Measurements from ENCODE around the gene ADAM17.

The ADAM17 gene

DNA sequence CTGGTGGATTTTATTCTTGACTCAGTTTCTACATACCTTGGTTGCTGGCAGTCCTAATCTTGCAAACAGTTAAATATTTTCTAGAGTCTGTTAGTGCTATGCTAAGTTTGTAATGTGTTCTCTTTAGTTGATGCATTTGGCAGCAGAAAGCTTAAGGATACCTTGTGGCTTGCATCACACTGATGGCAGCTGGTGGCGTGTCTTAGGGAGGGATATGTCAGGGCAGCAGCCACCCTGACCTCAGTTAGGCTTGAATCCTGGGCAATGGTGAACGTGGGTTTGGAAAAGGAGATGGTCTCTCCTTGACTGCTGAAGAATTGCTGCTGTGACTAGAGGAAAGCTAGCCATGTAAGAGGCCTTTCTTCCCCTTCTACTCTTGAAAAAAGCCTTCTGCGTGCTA, 77.1 kb downstream of the ADAM17 start:
- Histone ChIP-seq H3K27ac (ENCODE audit: low read depth, low read length) (no peak overlapping the region), H3K36me3 (ENCODE audit: control insufficient read depth, insufficient read depth, low read length) (no peaks in the 10 kb centered on the region)

DNA sequence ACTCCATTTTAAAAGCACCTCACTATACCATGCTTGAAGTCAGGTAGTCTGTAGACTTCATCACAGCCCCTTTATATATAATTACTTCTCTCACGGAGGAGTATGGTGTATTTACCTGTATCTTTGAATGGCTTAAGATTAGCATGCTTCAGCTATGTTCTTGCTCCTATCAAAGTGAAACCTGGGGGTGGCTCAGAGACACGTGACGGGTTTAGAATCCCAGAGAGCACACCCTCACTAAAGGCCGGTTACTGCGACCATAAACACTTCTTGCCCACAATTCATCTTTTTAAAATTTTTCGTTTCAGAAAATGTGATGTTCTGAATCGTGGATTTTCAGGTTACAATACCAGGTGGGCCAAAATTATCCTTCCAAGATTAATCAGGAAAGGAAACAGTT, 77.7 kb downstream of the ADAM17 start:
- Histone ChIP-seq H3K27ac (ENCODE audit: low read depth, low read length) (no peak overlapping the region), H2BK5ac (ENCODE audit: low read length) (no peak overlapping the region), H3K9ac (ENCODE audit: low read length) (no peak overlapping the region), H3K27me3 (ENCODE audit: insufficient read depth, low read length, poor library complexity) (no peaks in the 10 kb centered on the region), H2AK5ac (ENCODE audit: low read length) (no peak overlapping the region), H3K56ac (ENCODE audit: low read length) (no peak overlapping the region), H3K23ac (ENCODE audit: low read length) (no peak overlapping the region), H4K8ac (ENCODE audit: low read depth, low read length) (no peak overlapping the region), H3K36me3 (ENCODE audit: control insufficient read depth, insufficient read depth, low read length) (no peaks in the 10 kb centered on the region), H4K5ac (ENCODE audit: low read length) (no peak overlapping the region), H2BK120ac (ENCODE audit: low read depth, low read length) (no peak overlapping the region), H3K4me3 (ENCODE audit: low read length) (no peak overlapping the region), H3K18ac (ENCODE audit: low read length) (no peak overlapping the region), H3K79me1 (ENCODE audit: low read length) (no peaks in the 10 kb centered on the region), H3K4ac (ENCODE audit: low read depth, low read length) (no peak overlapping the region), H2BK15ac (replicated peaks; ENCODE audit: low read depth) (no peak overlapping the region), H3K4me2 (ENCODE audit: low read length) (no peak overlapping the region), H3K4me1 (ENCODE audit: control insufficient read depth, low read depth, low read length) (no peaks in the 10 kb centered on the region), H3K79me2 (ENCODE audit: control insufficient read depth, insufficient read depth, low read length) (no peaks in the 10 kb centered on the region)
- no CpG with 5 or more reads among the region's 7 CpGs for WGBS (ENCODE audit: extremely low coverage, insufficient coverage, low lambda C conversion rate)
- DNase-seq = no peak

More for the DNA sequence above, 77.1 kb downstream of the ADAM17 start:
- H4K5ac ChIP-seq (ENCODE audit: low read length) = no peak overlapping the region
- H3K79me1 ChIP-seq (ENCODE audit: low read length) = no peaks in the 10 kb centered on the region
- H3K4me3 ChIP-seq (ENCODE audit: low read length) = no peak overlapping the region
- no peak overlapping the region for H4K8ac ChIP-seq (ENCODE audit: low read depth, low read length)
- no peak overlapping the region for H2BK5ac ChIP-seq (ENCODE audit: low read length)
- H2BK15ac ChIP-seq (replicated peaks; ENCODE audit: low read depth) = no peak overlapping the region
- H3K27me3 ChIP-seq (ENCODE audit: insufficient read depth, low read length, poor library complexity) = no peaks in the 10 kb centered on the region
- no peak overlapping the region for H3K56ac ChIP-seq (ENCODE audit: low read length)
- H3K79me2 ChIP-seq (ENCODE audit: control insufficient read depth, insufficient read depth, low read length) = no peaks in the 10 kb centered on the region
- no peaks in the 10 kb centered on the region for H3K4me1 ChIP-seq (ENCODE audit: control insufficient read depth, low read depth, low read length)
- H3K23ac ChIP-seq (ENCODE audit: low read length) = no peak overlapping the region
- no peak overlapping the region for H3K9ac ChIP-seq (ENCODE audit: low read length)
- no peak overlapping the region for H2BK120ac ChIP-seq (ENCODE audit: low read depth, low read length)
- no peak overlapping the region for H2AK5ac ChIP-seq (ENCODE audit: low read length)
- no peak overlapping the region for H3K18ac ChIP-seq (ENCODE audit: low read length)
- no CpG with 5 or more reads among the region's 3 CpGs for WGBS (ENCODE audit: extremely low coverage, insufficient coverage, low lambda C conversion rate)
- DNase-seq = no peak
- H3K4ac ChIP-seq (ENCODE audit: low read depth, low read length) = no peak overlapping the region
- no peak overlapping the region for H3K4me2 ChIP-seq (ENCODE audit: low read length)

DNA sequence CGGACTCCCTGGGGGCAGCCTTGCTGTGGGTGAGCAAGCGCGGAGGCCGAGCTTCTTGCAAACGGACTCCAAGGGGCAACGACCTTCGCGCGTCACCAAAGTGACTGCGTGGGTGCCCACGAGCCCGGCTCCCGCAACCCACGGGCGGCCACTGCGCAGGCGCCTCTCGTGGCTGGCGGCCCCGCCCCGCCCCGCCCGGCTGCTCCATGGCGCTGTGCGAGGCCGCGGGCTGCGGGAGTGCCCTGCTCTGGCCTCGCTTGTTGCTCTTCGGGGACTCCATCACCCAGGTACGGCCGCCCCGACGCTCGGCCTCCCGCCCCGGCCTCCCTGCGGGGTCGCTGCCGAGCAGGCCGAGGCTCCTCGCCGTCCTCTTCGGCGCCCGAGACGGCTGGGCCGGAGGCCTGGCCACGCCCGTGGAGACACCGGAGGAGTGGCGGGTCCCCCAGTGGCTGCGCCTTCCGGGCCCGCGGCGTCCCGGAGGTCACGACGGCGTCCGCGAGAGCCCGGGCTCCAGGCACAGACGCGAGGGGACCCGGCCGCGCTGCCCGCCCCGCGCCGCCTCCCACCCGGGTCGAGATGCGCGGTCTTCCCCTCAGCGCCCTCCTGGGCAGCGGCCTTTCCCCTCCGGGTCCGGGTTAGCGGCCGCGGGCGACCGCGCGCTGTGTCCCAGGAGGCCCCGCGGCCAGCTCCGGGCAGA, 81.1 kb downstream of the ADAM17 start, which contains the start of gene IAH1:
IAH1 (plus strand) TSS at position 191 of the 697 bp plus-strand sequence; CDS start at position 207, 16 bp downstream.
- Histone ChIP-seq H3K4me3 (ENCODE audit: low read length) (peak within 1 kb of the TSS; percentile 18), H3K4me2 (ENCODE audit: low read length) (peak within 1 kb of the TSS; percentile 32), H3K79me2 (ENCODE audit: control insufficient read depth, insufficient read depth, low read length) (no peaks in the 10 kb centered on the region), H3K4ac (ENCODE audit: low read depth, low read length) (no peak within 1 kb of the TSS), H2BK5ac (ENCODE audit: low read length) (no peak within 1 kb of the TSS), H3K27ac (ENCODE audit: low read depth, low read length) (no peak within 1 kb of the TSS), H4K8ac (ENCODE audit: low read depth, low read length) (no peak within 1 kb of the TSS), H3K27me3 (ENCODE audit: insufficient read depth, low read length, poor library complexity) (no peaks in the 10 kb centered on the region), H4K5ac (ENCODE audit: low read length) (no peak within 1 kb of the TSS), H3K36me3 (ENCODE audit: control insufficient read depth, insufficient read depth, low read length) (peaks cover 2% of the 10 kb centered on the region), H3K23ac (ENCODE audit: low read length) (no peak within 1 kb of the TSS), H3K56ac (ENCODE audit: low read length) (peak within 1 kb of the TSS; percentile 61), H2AK5ac (ENCODE audit: low read length) (no peak within 1 kb of the TSS), H2BK15ac (replicated peaks; ENCODE audit: low read depth) (no peak within 1 kb of the TSS), H3K4me1 (ENCODE audit: control insufficient read depth, low read depth, low read length) (no peaks in the 10 kb centered on the region), H3K18ac (ENCODE audit: low read length) (no peak within 1 kb of the TSS), H3K9ac (ENCODE audit: low read length) (peak within 1 kb of the TSS; percentile 62), H3K79me1 (ENCODE audit: low read length) (no peaks in the 10 kb centered on the region), H2BK120ac (ENCODE audit: low read depth, low read length) (no peak within 1 kb of the TSS)
- peak; percentile 22 for DNase-seq
- WGBS (ENCODE audit: extremely low coverage, insufficient coverage, low lambda C conversion rate) = no CpG with 5 or more reads among the region's 91 CpGs

DNA sequence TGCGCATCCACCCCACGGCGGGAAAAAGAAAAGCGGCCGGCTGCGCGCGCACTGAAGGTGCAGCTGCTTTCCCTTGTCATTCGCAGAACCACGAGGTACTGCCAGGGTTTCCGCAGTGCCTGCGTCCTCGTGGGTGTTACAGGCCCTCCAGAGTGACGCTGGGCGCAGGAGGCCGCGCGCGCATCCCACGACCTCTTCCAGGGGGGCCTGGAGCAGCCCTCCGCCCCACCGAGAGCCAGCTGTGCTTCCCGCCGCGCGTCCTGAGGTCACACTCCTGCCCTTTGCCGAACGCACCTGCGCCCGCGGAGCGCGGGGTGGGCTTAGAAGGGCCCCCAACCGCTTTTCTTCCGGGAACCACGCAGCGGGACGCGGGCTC, 81.7 kb downstream of the ADAM17 start:
- no CpG with 5 or more reads among the region's 39 CpGs for WGBS (ENCODE audit: extremely low coverage, insufficient coverage, low lambda C conversion rate)
- Histone ChIP-seq H2AK5ac (ENCODE audit: low read length) (no peak overlapping the region), H3K9ac (ENCODE audit: low read length) (peak overlapping the region; percentile 46), H3K18ac (ENCODE audit: low read length) (no peak overlapping the region), H3K79me1 (ENCODE audit: low read length) (no peaks in the 10 kb centered on the region), H3K27me3 (ENCODE audit: insufficient read depth, low read length, poor library complexity) (no peaks in the 10 kb centered on the region), H4K5ac (ENCODE audit: low read length) (no peak overlapping the region), H2BK15ac (replicated peaks; ENCODE audit: low read depth) (no peak overlapping the region), H2BK5ac (ENCODE audit: low read length) (no peak overlapping the region), H3K79me2 (ENCODE audit: control insufficient read depth, insufficient read depth, low read length) (no peaks in the 10 kb centered on the region), H3K4me2 (ENCODE audit: low read length) (peak overlapping the region; percentile 32), H3K4ac (ENCODE audit: low read depth, low read length) (no peak overlapping the region), H3K23ac (ENCODE audit: low read length) (no peak overlapping the region), H3K56ac (ENCODE audit: low read length) (peak overlapping the region; percentile 61), H3K4me1 (ENCODE audit: control insufficient read depth, low read depth, low read length) (no peaks in the 10 kb centered on the region), H3K27ac (ENCODE audit: low read depth, low read length) (no peak overlapping the region), H3K4me3 (ENCODE audit: low read length) (no peak overlapping the region), H4K8ac (ENCODE audit: low read depth, low read length) (no peak overlapping the region), H3K36me3 (ENCODE audit: control insufficient read depth, insufficient read depth, low read length) (peaks cover 2% of the 10 kb centered on the region), H2BK120ac (ENCODE audit: low read depth, low read length) (no peak overlapping the region)
- DNase-seq = no peak

DNA sequence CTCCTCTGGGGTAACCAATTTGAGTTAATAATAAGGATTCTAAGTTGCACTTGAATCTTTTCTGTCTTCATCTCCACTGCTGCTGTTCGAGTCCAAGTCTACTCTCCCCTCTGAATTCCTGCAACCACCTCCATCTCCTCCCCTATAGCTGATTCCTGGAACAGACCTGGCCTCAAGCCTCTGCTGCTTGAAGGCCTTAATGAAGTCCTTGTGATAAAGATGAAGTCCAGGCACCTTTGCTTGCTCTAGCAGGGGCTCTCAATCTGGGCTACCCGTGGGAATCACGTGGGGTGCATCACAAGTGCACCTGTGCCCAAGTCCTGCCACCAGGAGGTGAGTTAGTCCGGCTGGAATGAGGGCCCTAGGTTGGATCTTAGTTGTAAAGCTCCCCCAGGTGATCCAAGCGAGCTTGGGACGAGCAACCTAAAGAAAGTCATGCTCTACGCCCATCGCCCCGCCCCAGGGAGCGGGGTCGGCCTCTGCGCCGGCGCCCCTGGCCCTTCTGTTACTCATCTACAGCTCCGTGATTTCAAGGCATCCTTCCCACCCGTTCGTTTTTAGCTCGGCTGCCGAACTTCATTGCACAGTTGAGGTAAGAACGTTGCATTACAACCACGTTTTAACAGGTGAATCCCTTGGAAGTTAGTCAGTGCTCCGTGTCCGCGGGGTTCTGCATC, 82.2 kb downstream of the ADAM17 start:
- DNase-seq = peak; percentile 63
- no peaks in the 10 kb centered on the region for H3K4me1 ChIP-seq (ENCODE audit: control insufficient read depth, low read depth, low read length)
- no peak overlapping the region for H3K18ac ChIP-seq (ENCODE audit: low read length)
- peak overlapping the region; percentile 32 for H3K4me2 ChIP-seq (ENCODE audit: low read length)
- no peak overlapping the region for H3K23ac ChIP-seq (ENCODE audit: low read length)
- no peak overlapping the region for H3K27ac ChIP-seq (ENCODE audit: low read depth, low read length)
- no peaks in the 10 kb centered on the region for H3K27me3 ChIP-seq (ENCODE audit: insufficient read depth, low read length, poor library complexity)
- H2AK5ac ChIP-seq (ENCODE audit: low read length) = no peak overlapping the region
- H4K8ac ChIP-seq (ENCODE audit: low read depth, low read length) = no peak overlapping the region
- no peaks in the 10 kb centered on the region for H3K79me2 ChIP-seq (ENCODE audit: control insufficient read depth, insufficient read depth, low read length)
- H2BK15ac ChIP-seq (replicated peaks; ENCODE audit: low read depth) = no peak overlapping the region
- H3K36me3 ChIP-seq (ENCODE audit: control insufficient read depth, insufficient read depth, low read length) = peaks cover 2% of the 10 kb centered on the region
- H3K9ac ChIP-seq (ENCODE audit: low read length) = no peak overlapping the region
- no peak overlapping the region for H3K56ac ChIP-seq (ENCODE audit: low read length)
- no CpG with 5 or more reads among the region's 24 CpGs for WGBS (ENCODE audit: extremely low coverage, insufficient coverage, low lambda C conversion rate)
- H2BK5ac ChIP-seq (ENCODE audit: low read length) = no peak overlapping the region
- H3K4me3 ChIP-seq (ENCODE audit: low read length) = no peak overlapping the region
- no peak overlapping the region for H2BK120ac ChIP-seq (ENCODE audit: low read depth, low read length)
- no peak overlapping the region for H3K4ac ChIP-seq (ENCODE audit: low read depth, low read length)
- H3K79me1 ChIP-seq (ENCODE audit: low read length) = no peaks in the 10 kb centered on the region
- no peak overlapping the region for H4K5ac ChIP-seq (ENCODE audit: low read length)

Measured in mesendoderm (in vitro differentiated cells).